Measurements from ENCODE around the gene TNFSF12. TPM values are rescaled to one million over a fixed set of nuclear protein-coding genes. Genes with fewer than 3 reads are reported as not detected.

Gene TNFSF12
- total RNA-seq, 1 experiment from 2014 or later: 8.1 TPM

- TF ChIP-seq TEAD4 (CRISPR knock-in tag; IDR thresholded peaks at IDR 0.05) (0 out of 2 replicates have a peak, but pooled peaks have one; percentile 43), ZNF138 (CRISPR knock-in tag; conservative IDR thresholded peaks at IDR 0.05) (0 out of 2 replicates have a peak, but pooled peaks have one; percentile 17), GABPB1 (CRISPR knock-in tag; IDR thresholded peaks at IDR 0.05) (peak; percentile 89; the same call in 1 of the 2 replicates), ZNF281 (CRISPR knock-in tag; IDR thresholded peaks at IDR 0.05) (no peak; the same call in 1 of the 2 replicates), E2F1 (CRISPR knock-in tag; IDR thresholded peaks at IDR 0.05) (peak; percentile 74), ATF1 (CRISPR knock-in tag; IDR thresholded peaks at IDR 0.05) (no peak), GTF2I (CRISPR knock-in tag; conservative IDR thresholded peaks at IDR 0.05) (no peak), NR1H2 (CRISPR knock-in tag; IDR thresholded peaks at IDR 0.05) (no peak), KAT7 (CRISPR knock-in tag; IDR thresholded peaks at IDR 0.05; ENCODE audit: borderline replicate concordance) (0 out of 2 replicates have a peak, but pooled peaks have one; percentile 26), MAX (CRISPR knock-in tag; IDR thresholded peaks at IDR 0.05) (no peak; the same call in 1 of the 2 replicates), E2F5 (CRISPR knock-in tag; IDR thresholded peaks at IDR 0.05) (peak; percentile 51), ZBTB21 (CRISPR knock-in tag; IDR thresholded peaks at IDR 0.05; ENCODE audit: borderline replicate concordance) (peak; percentile 85), AR (CRISPR knock-in tag; IDR thresholded peaks at IDR 0.05) (peak; percentile 95), MXD4 (CRISPR knock-in tag; IDR thresholded peaks at IDR 0.05; ENCODE audit: borderline replicate concordance) (no peak), ZNF671 (CRISPR knock-in tag; IDR thresholded peaks at IDR 0.05) (peak; percentile 90), ZNF425 (CRISPR knock-in tag; conservative IDR thresholded peaks at IDR 0.05) (peak; percentile 86; the same call in 1 of the 2 replicates), CREB1 (CRISPR knock-in tag; IDR thresholded peaks at IDR 0.05) (no peak; the same call in 1 of the 2 replicates), JAZF1 (CRISPR knock-in tag; IDR thresholded peaks at IDR 0.05) (no peak), ZNF396 (CRISPR knock-in tag; IDR thresholded peaks at IDR 0.05; ENCODE audit: borderline replicate concordance) (no peak), FOXP1 (CRISPR knock-in tag; IDR thresholded peaks at IDR 0.05; ENCODE audit: borderline replicate concordance) (peak; percentile 42), NFATC4 (CRISPR knock-in tag; IDR thresholded peaks at IDR 0.05) (peak; percentile 95), ZNF317 (CRISPR knock-in tag; IDR thresholded peaks at IDR 0.05; ENCODE audit: borderline replicate concordance, low read depth) (no peak), SMAD3 (CRISPR knock-in tag; IDR thresholded peaks at IDR 0.05; ENCODE audit: borderline replicate concordance) (peak; percentile 9; the same call in 1 of the 2 replicates), AFF4 (CRISPR knock-in tag; IDR thresholded peaks at IDR 0.05; ENCODE audit: borderline replicate concordance) (0 out of 2 replicates have a peak, but pooled peaks have one; percentile 85)
Measured at GRCh38 chr17:7572588-7573323, 23.9 kb downstream of the TNFSF12 start (continued).

All from WTC11 (cell line).